ENCODE results near the gene TM9SF4.

Gene TM9SF4

DNA sequence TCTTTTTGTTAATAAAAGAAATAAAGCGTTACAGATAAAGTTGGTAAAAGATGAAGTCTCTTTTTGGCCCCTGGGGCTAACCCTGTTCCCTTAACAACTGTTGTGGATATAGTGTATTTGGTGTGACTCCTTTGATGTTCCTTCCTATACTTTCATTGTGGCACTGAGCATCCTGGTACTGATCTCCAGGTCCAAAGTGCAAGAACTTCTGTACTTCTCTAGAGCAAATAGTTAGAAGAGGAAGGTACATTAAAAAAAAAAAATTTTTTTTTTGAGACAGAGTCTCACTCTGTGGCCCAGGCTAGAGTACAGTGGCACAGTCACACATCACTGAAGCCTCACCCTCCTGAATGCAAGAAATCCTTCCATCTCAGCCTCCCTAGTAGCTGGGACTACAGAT lies 104.4 kb downstream of the TM9SF4 start:
- DNase-seq: no peak

DNA sequence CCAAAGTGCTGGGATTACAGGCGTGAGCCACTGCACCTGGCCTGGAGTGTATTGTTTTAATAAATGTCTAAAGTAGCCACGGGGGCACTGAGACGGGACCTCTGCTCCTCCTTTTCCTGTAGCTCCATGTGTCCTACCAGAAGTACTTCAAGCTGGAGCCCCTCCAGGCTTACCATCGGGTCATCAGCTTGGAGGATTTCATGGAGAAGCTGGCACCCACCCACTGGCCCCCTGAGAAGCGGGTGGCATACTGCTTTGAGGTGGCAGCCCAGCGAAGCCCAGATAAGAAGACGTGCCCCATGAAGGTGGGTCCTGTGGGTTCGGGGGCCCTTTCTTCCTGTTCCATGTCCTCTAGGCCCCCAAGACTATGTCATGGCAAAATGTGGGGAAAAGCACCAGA lies 105.6 kb downstream of the TM9SF4 start:
- no peak for DNase-seq

DNA sequence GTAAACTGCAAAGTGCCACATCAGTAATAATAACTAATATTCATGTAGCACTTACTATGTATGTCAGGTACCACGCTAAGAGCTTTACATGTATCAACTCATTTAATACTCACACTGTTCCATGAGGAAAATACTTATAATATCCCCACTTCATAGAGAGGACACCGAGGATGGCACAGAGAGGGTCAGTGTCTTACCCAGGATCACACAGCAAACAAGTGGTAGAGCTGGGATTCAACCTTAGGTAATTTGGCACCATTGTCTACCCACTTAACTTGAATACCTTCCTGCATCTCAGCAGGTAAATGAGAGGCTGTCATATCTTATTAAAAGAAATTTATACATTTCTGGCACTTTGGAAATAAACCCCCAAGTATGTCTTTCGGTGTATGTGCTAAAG lies 106.2 kb downstream of the TM9SF4 start:
- no peak for DNase-seq

DNA sequence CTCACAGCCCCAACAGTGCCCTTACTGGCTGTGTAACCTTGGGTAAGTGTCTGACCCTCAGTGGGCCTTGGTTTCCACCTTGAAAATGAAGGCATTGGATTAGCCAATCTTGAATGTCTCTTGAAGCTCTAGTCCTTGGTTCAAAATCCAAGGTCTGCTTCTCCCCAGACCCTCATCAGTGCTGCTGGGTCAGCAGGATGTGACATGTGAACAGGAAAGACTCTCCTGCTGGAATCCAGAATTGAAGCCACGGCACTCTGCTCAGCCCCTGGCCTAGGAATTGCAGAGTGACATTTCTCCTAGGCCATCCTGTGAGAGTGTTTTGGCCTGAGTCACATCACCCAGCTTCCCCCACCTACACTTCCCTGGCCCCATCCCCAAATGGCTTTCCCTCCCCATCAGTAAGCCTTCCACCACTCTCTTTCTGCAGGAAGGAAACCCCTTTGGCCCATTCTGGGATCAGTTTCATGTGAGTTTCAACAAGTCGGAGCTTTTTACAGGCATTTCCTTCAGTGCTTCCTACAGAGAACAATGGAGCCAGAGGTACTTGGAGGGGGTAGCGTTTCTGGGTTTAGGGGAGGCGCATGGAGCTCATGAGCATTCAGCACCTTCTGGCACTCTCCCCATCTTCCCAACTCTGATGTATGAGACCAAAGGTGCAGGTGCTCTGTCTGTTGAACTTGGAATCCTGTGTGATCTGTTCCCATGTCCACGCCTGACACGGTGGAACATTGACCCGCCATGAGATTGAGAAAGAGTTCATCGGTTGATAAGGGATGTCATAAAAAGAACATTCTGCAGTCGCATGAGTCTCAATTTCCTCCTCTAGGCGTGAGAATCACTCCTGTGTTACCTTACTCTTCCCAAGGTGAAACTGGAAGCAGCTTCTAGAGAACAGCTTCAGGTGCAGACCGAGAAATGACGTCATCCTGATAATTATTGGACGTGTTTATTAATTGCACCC lies 106.9 kb downstream of the TM9SF4 start:
- no peak for DNase-seq

Measured in activated T-cell treated with anti-CD3 and anti-CD28 coated beads for 4 hours (primary cell).